Activated CD8-positive, alpha-beta memory T cell treated with anti-CD3 and anti-CD28 coated beads, Interleukin-2, amount 10 ng/mL, durations not matched to agents 7 days and 5 days (primary cell): ENCODE measurements around the gene HEBP1. TPM values are rescaled to one million over a fixed set of nuclear protein-coding genes. Genes with fewer than 3 reads are reported as not detected.

Experiments
- ATAC-seq: fragments of 150-1000 bp; cut with Tn5 transposase; one replicate; pipeline ENCODE4 v1.10.0; 2021; ENCODE audit warnings: moderate library complexity
- CTCF ChIA-PET: fragments of 350-600 bp; sonication (Branson Sonifier 250); formaldehyde crosslinking; loops from one replicate; lab custom pipeline; 2021; ENCODE audit warnings: antibody characterized with exemption; lab: Charles Lee
- DNase-seq: peaks from one replicate; pipeline ENCODE4 v3.0.0-alpha.2; 2020
- H3K27ac Mint-ChIP-seq: one replicate; pipeline ENCODE4 v1.8.0; 2021; ENCODE audit warnings: mild to moderate bottlenecking, mixed read lengths
- H3K27me3 Mint-ChIP-seq: one replicate; pipeline ENCODE4 v1.8.0; 2021; ENCODE audit warnings: mixed read lengths
- H3K36me3 Mint-ChIP-seq: one replicate; pipeline ENCODE4 v1.8.0; 2021; ENCODE audit warnings: mild to moderate bottlenecking, mixed read lengths
- H3K4me1 Mint-ChIP-seq: one replicate; pipeline ENCODE4 v1.8.0; 2021; ENCODE audit warnings: mixed read lengths
- H3K4me3 Mint-ChIP-seq: one replicate; pipeline ENCODE4 v1.8.0; 2021; ENCODE audit warnings: mild to moderate bottlenecking, moderate library complexity, mixed read lengths
- H3K9me3 Mint-ChIP-seq: one replicate; pipeline ENCODE4 v1.8.0; 2022; ENCODE audit warnings: low read depth, mixed read lengths
- total RNA-seq, 2 experiments: library from RNA; stranded (reverse); gene quantifications; one replicate each; pipeline ENCODE4 v1.2.3, GENCODE V29; 2021

Gene HEBP1
- total RNA-seq, 2 experiments from 2014 or later, result 8.9 to 9.7 TPM

DNA sequence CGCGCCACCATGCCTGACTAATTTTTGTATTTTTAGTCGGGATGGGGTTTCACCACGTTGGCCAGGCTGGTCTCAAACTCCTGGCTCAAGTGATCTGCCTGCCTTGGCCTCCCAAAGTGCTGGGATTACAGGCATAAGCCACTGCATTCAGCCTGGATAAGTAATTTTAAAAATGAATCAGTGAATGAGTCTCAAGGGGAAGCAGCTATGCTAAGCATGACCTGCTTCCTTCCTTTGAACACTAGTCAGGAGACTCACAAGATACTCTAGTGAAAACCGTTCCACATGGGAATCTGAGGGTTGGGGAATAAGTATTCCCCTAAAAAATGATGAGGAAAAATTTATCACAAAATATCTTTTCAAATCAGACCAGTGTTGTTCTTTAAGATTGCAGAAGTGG is 33.4 kb upstream of the HEBP1 start:
- ATAC-seq (no peak), DNase-seq (no peak)
- CTCF ChIA-PET, result interaction anchor here (1.7 kb wide), 1 partner anchor 178 kb away, joined by 3 read pairs; no protein-coding TSS in a partner anchor
- no peaks in the 10 kb centered on the region for H3K9me3 Mint-ChIP-seq
- no peaks in the 10 kb centered on the region for H3K4me1 Mint-ChIP-seq
- no peaks in the 10 kb centered on the region for H3K36me3 Mint-ChIP-seq
- peaks cover 19% of the 10 kb centered on the region for H3K27me3 Mint-ChIP-seq
- no peak overlapping the region for H3K27ac Mint-ChIP-seq
- H3K4me3 Mint-ChIP-seq, result no peak overlapping the region

DNA sequence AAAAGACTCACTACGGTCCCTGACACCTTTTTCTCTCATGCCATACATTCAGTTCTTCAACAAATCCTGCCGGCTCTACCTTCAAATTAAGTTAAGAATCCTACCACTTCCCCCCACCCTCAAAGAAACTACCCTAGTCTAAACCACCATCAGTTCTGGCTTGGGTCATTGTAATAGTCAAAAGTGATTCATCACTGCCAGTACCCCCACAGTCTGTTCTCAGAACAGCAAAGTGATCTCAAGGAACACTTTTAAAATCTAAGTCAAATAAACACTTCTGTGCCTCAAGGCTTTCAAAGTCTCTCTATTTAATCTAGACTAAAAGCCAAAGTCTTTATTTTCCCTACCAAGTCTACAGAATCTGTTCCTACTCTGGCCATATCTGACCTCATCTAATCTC is 32.1 kb upstream of the HEBP1 start:
- CTCF ChIA-PET, result no interaction called here
- H3K9me3 Mint-ChIP-seq, result no peaks in the 10 kb centered on the region
- DNase-seq, result no peak

DNA sequence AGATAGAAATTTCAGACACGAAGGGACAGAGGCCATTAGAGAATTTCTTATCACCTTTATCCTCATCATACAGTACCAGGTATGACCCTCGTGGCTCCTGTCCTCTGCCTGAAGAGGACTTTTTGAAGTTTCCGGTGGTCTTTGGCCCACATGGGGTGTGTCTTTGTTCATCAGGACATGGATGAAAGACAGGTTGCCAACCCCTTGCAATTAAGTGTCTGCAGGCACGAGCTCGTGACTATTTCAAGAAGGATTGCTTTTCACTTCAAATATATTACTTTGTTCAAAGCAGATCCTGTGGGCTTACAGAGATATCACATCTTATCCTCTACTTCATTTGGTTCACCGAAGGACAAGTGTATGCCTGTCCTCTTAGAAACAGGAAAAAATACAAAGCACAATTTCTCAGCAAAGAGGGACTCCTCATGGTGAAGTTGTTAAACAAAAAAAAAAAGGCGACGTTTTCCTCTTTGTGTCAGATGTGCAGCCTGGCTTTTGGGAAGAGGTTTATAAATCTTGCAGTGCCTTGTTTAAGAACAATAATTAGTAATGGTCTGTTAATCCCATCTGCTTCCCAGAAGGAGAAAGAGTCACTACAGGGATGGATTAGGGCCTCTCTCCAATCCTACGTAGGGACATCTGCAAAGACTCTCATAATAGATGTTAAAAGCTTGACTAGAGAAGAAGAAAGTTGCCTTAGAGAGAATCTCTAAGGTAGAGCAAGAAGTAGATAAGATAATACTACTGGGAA is 30.7 kb upstream of the HEBP1 start:
- Mint-ChIP-seq H3K4me1 (no peaks in the 10 kb centered on the region), H3K27me3 (peaks cover 27% of the 10 kb centered on the region), H3K4me3 (no peak overlapping the region), H3K27ac (no peak overlapping the region), H3K9me3 (no peaks in the 10 kb centered on the region), H3K36me3 (no peaks in the 10 kb centered on the region)
- CTCF ChIA-PET, result no interaction called here
- DNase-seq (no peak), ATAC-seq (no peak)

More for the DNA sequence above, 32.1 kb upstream of the HEBP1 start:
- no peak overlapping the region for H3K4me3 Mint-ChIP-seq
- H3K27me3 Mint-ChIP-seq, result peaks cover 20% of the 10 kb centered on the region
- H3K4me1 Mint-ChIP-seq, result no peaks in the 10 kb centered on the region
- no peaks in the 10 kb centered on the region for H3K36me3 Mint-ChIP-seq
- H3K27ac Mint-ChIP-seq, result no peak overlapping the region
- no peak for ATAC-seq

DNA sequence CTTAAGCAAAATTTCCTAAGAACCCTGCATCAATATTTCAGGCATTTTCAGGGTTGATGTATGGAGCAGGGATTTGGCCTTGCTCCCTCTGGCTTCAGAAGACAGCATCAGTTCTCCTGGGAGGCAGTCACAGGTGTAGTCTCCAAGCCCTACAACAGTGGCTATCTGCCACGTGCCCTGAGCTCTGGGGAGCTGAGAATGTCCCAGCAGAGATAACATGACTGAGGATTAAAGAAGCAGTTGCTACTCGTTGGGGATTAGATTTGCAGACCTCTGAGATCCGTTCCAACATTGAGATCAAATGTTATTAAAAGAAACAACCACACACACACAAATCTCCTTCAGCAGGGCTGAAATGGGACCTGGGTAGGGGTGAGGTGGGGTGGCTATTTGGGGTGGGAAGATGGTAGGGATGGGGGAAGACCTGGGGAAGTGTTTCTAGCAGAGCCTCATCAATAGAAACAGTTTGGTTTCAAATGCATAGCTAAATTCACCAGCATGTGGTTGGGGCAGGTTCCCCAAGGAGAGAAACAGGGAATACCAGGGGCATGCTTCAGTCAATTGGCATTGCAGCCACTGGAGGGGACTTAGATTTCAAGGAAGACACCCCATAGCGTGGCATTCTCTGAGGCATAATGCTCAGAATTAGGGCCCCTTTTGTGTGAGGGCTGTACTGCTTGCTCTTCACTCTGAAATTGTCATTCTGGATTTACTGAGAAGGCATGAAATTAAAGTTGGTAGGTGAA is 28.9 kb upstream of the HEBP1 start:
- Mint-ChIP-seq H3K27ac (no peak overlapping the region), H3K4me1 (no peaks in the 10 kb centered on the region), H3K9me3 (no peaks in the 10 kb centered on the region), H3K27me3 (peaks cover 33% of the 10 kb centered on the region), H3K4me3 (no peak overlapping the region), H3K36me3 (no peaks in the 10 kb centered on the region)
- CTCF ChIA-PET, result no interaction called here
- ATAC-seq (no peak), DNase-seq (no peak)

DNA sequence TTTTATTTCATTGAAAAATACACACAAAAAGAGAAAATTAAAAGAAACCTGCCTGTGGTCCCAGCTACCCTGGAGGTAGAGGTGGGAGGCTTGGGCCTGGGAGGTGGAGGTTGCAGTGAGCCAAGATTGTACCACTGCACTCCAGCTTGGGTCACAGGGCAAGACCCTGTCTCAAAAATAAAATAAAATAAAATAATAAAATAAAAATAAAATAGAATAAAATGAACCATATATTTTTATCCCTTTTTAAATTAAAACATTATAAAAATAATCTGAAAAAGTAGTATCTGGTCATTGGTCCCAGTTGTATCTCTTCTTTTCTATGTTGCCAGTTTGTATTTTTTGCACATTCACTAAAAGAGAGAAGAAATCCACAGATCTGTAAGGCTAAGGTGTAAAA is 27.4 kb upstream of the HEBP1 start:
- DNase-seq, result no peak
- H3K36me3 Mint-ChIP-seq, result no peaks in the 10 kb centered on the region
- peaks cover 33% of the 10 kb centered on the region for H3K27me3 Mint-ChIP-seq
- no peak overlapping the region for H3K4me3 Mint-ChIP-seq
- CTCF ChIA-PET, result no interaction called here
- ATAC-seq, result no peak
- H3K27ac Mint-ChIP-seq, result no peak overlapping the region
- H3K4me1 Mint-ChIP-seq, result no peaks in the 10 kb centered on the region
- H3K9me3 Mint-ChIP-seq, result no peaks in the 10 kb centered on the region

DNA sequence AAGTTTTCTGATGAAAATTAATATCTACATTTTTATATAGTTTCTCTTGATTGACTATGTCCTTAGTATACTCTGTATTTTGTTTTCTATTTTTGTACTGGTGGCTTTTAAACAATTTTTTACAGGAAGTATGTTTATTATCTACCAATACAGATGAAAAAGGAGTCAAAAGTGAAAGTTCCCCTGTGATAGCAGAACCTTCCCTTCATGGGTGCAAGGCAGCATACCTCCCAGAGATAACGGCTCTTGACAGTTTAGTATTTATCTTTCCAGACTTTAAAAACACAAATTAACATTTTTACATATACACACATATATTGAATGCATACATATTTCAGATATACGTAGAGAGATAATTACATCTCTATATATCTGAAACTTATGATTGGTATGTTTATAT is 27.0 kb upstream of the HEBP1 start:
- CTCF ChIA-PET, result interaction anchor here (0.9 kb wide), 1 partner anchor 19 kb away, joined by 3 read pairs; no protein-coding TSS in a partner anchor
- Mint-ChIP-seq H3K27ac (no peak overlapping the region), H3K36me3 (no peaks in the 10 kb centered on the region), H3K27me3 (peaks cover 33% of the 10 kb centered on the region), H3K9me3 (no peaks in the 10 kb centered on the region), H3K4me1 (no peaks in the 10 kb centered on the region), H3K4me3 (no peak overlapping the region)
- DNase-seq (no peak), ATAC-seq (no peak)

DNA sequence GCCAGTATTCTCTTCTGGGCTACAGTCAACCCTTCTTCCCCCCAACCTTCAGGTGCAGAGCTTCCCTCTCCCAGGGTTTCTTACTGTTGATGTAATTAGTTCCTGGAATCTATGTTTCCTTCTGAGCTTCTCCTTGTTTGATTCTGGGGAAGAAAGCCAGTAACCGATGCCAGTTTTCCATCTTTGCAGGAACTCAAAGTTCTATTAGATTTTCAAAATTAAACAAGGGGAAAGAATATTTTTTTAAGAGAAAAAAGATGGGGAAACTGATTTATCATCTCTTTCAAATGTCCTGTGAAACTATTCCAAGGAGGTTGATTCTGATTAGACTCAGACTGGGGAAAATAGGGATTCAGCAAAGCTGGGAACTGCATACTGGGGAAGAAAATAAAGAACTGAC is 26.2 kb upstream of the HEBP1 start:
- Mint-ChIP-seq H3K9me3 (no peaks in the 10 kb centered on the region), H3K36me3 (no peaks in the 10 kb centered on the region), H3K27me3 (peaks cover 33% of the 10 kb centered on the region), H3K27ac (no peak overlapping the region), H3K4me1 (no peaks in the 10 kb centered on the region), H3K4me3 (no peak overlapping the region)
- DNase-seq (no peak), ATAC-seq (no peak)
- CTCF ChIA-PET, result interaction anchor here (0.9 kb wide), 1 partner anchor 19 kb away, joined by 3 read pairs; no protein-coding TSS in a partner anchor

DNA sequence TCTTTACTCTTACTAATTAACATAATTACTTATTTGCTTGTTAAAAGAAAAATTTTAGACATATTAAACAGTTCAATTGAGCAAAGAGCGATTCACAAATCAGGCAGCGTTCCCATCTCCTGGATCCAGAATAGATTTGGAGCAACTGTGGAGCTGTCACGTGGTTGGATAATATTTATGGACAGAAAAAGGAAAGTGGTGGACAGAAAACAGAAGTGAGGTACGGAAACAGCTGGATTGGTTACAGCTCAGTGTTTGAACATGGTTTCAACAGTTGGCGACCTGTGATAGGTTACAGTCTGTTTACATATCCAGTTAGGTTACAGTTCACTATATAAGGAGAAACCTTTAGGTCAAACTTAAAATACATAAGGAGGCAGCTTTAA is 24.5 kb upstream of the HEBP1 start:
- CTCF ChIA-PET, result no interaction called here
- no peaks in the 10 kb centered on the region for H3K4me1 Mint-ChIP-seq
- peaks cover 31% of the 10 kb centered on the region for H3K27me3 Mint-ChIP-seq
- ATAC-seq, result no peak
- DNase-seq, result no peak
- no peak overlapping the region for H3K27ac Mint-ChIP-seq
- H3K4me3 Mint-ChIP-seq, result no peak overlapping the region
- no peaks in the 10 kb centered on the region for H3K9me3 Mint-ChIP-seq
- H3K36me3 Mint-ChIP-seq, result no peaks in the 10 kb centered on the region

DNA sequence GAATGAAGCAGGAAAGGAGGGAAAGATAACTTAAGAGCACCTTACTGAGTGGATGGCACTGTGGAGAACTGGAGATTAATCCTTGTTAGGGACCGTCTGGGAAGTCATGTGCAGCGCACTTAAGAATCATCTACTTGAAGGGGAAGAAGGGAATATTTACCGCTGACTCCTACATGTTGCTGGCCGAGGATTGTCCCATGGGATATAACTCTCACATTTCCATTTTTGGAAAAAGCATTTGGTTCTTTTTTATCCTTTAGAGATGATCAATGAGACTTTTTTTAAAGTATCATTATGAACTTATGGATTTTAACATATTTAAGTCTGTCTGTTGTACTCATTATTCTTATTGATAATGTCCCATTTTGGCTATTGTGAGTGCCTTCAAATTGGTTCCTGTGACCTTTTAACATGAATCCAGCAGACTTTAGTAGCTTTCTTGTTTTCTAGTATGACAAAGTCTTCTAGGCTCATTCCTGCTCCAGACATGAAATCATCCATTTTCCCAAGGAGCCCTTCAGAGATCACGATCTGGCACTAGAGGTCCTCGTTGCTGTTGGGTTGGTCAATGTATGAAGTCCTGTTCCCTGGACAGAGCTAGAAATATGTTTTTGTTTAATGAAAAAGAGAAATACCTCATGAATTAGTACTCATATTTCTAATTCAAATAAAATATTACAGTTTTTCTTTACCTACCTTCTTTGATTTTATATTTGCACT is 23.9 kb upstream of the HEBP1 start:
- no peaks in the 10 kb centered on the region for H3K9me3 Mint-ChIP-seq
- H3K36me3 Mint-ChIP-seq, result no peaks in the 10 kb centered on the region
- ATAC-seq (no peak), DNase-seq (no peak)
- no peaks in the 10 kb centered on the region for H3K4me1 Mint-ChIP-seq
- H3K4me3 Mint-ChIP-seq, result no peak overlapping the region
- no peak overlapping the region for H3K27ac Mint-ChIP-seq
- CTCF ChIA-PET, result no interaction called here
- H3K27me3 Mint-ChIP-seq, result peaks cover 31% of the 10 kb centered on the region

DNA sequence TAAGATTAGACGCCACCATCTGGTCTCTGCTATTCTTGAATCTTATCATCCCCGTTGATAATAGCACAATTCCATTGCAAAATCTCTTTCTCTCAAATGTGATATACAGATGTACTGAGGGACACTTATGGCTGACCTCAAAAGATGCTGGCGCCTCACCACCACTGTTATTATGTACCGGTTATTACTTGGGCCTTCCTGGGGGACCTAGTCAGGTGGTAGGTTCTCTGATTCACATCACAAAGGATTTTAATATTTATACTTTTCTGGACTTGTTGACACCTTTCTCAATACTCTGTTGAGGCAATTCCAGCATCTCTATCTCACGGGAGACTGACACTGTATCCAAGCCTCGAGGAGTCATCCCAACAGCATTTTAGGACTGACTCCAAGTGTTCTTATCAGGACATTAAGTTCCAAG is 22.8 kb upstream of the HEBP1 start:
- Mint-ChIP-seq H3K27ac (no peak overlapping the region), H3K27me3 (peaks cover 32% of the 10 kb centered on the region), H3K4me3 (no peak overlapping the region), H3K4me1 (no peaks in the 10 kb centered on the region), H3K36me3 (no peaks in the 10 kb centered on the region), H3K9me3 (no peaks in the 10 kb centered on the region)
- DNase-seq (no peak), ATAC-seq (no peak)
- CTCF ChIA-PET, result interaction anchor here (0.7 to 1.4 kb wide), 2 partner anchors 12 to 255 kb away, joined by 3 read pairs; no protein-coding TSS in a partner anchor

DNA sequence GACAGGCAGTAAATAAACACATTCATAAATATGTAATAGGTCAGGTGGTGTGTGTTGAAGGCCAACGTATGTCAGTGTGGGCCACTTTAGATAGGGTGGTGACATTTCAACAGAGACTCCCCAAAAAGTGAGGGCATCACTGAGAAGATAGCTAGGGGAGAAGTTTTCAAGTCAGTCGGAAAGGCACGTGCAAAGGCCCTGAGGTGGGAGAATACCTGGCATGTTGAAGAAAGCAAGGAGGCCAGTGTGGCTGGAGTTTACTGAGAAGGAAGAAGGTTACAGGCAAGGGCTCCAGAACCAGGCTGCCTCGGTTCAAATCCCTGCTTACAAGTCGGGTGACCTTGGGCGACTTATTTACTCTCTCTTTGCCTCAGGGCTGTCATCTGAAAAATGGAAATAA is 11.0 kb upstream of the HEBP1 start:
- CTCF ChIA-PET, result no interaction called here
- no peak overlapping the region for H3K27ac Mint-ChIP-seq
- peaks cover 22% of the 10 kb centered on the region for H3K27me3 Mint-ChIP-seq
- H3K4me3 Mint-ChIP-seq, result no peak overlapping the region
- H3K9me3 Mint-ChIP-seq, result no peaks in the 10 kb centered on the region
- DNase-seq, result no peak
- ATAC-seq, result no peak
- no peaks in the 10 kb centered on the region for H3K36me3 Mint-ChIP-seq
- no peaks in the 10 kb centered on the region for H3K4me1 Mint-ChIP-seq

DNA sequence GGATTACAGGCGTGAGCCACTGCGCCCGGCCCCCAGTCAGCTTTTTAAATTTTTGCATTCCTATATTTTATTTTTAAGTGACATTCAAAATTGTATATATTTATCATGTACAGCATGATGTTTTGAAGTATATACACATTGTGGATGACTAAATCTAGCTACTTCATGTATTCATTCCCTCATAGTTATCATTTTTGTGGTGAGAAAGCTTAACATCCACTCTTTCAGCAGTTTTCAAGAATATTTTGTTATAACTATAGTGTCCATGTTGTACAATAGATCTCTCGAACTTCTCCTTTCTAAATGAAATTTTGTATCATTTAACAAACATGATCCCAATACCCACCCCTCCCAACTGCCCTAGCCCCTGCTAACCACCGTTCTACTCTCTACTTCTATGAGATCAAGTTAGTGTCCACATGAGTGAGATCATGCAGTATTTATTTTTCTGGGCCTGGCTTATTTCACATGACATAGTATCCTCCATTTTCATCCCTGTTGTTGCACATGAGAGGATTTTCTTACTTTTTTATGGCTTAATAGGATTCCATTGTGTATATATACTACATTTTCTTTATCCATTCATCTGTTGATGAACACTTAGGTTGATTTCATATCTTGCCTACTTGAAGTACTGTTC is 8.8 kb upstream of the HEBP1 start:
- Mint-ChIP-seq H3K27ac (no peak overlapping the region), H3K4me3 (no peak overlapping the region), H3K4me1 (no peaks in the 10 kb centered on the region), H3K27me3 (peaks cover 12% of the 10 kb centered on the region), H3K36me3 (no peaks in the 10 kb centered on the region), H3K9me3 (no peaks in the 10 kb centered on the region)
- CTCF ChIA-PET, result no interaction called here
- ATAC-seq (no peak), DNase-seq (no peak)
